Neural cell (in vitro differentiated cells): ENCODE results near the gene PSMA2. TPM values are rescaled to one million over a fixed set of nuclear protein-coding genes. Genes with fewer than 3 reads are reported as not detected.

Experiments
- H2AFZ ChIP-seq: fragments of 200-600, 300-800 bp; sonication (generic), shearing (Covaris generic); 2 replicates; pipeline ENCODE4 v1.6.0; 2014; ENCODE audit warnings: low read depth, mild to moderate bottlenecking, antibody characterized with exemption, low read length, moderate library complexity
- H3F3A ChIP-seq: fragments of 200-600 bp; shearing (Covaris generic); 2 replicates; pipeline ENCODE4 v1.6.1; 2016; ENCODE audit warnings: mild to moderate bottlenecking, moderate library complexity, mixed read lengths, antibody characterized with exemption, low read length; ENCODE audit not compliant: insufficient read depth, poor library complexity, severe bottlenecking
- H3K27ac ChIP-seq: fragments of 200-600, 300-800 bp; sonication (generic), shearing (Covaris generic); 2 replicates; pipeline ENCODE4 v1.5.1; 2014; ENCODE audit warnings: mild to moderate bottlenecking, low read length, moderate library complexity
- H3K27me3 ChIP-seq: fragments of 300-800, 200-600 bp; sonication (generic), shearing (Covaris generic); 2 replicates; pipeline ENCODE4 v1.6.0; 2014; ENCODE audit warnings: mild to moderate bottlenecking, low read depth, low read length, moderate library complexity; ENCODE audit not compliant: insufficient read depth
- H3K36me3 ChIP-seq: fragments of 300-800, 200-600 bp; sonication (generic), shearing (Covaris generic); 2 replicates; pipeline ENCODE4 v1.5.1; 2014; ENCODE audit warnings: mild to moderate bottlenecking, antibody characterized with exemption, low read length, moderate library complexity; ENCODE audit not compliant: insufficient read depth
- H3K4me2 ChIP-seq: fragments of 300-800, 200-600 bp; sonication (generic), shearing (Covaris generic); 2 replicates; pipeline ENCODE4 v1.6.0; 2014; ENCODE audit warnings: mild to moderate bottlenecking, low read length
- H3K4me3 ChIP-seq: fragments of 300-800, 200-600 bp; sonication (generic), shearing (Covaris generic); 2 replicates; pipeline ENCODE4 v1.5.1; 2014; ENCODE audit warnings: mild to moderate bottlenecking, low read length, moderate library complexity
- H3K79me2 ChIP-seq: fragments of 200-600 bp; shearing (Covaris generic); replicated peaks from 2 replicates; pipeline ENCODE4 v1.6.0; 2014; ENCODE audit warnings: mild to moderate bottlenecking, low read length, moderate library complexity; ENCODE audit not compliant: insufficient read depth
- H3K9ac ChIP-seq: fragments of 300-800, 200-600 bp; sonication (generic), shearing (Covaris generic); 2 replicates; pipeline ENCODE4 v1.6.1; 2016; ENCODE audit warnings: mild to moderate bottlenecking, low read length, mixed read lengths
- H3K9me2 ChIP-seq: fragments of 200-600 bp; shearing (Covaris generic); 2 replicates; pipeline ENCODE4 v1.6.1; 2016; ENCODE audit warnings: mild to moderate bottlenecking, low read length, mixed read lengths; ENCODE audit not compliant: insufficient read depth
- H3K9me3 ChIP-seq: fragments of 200-600, 300-800 bp; sonication (generic), shearing (Covaris generic); 2 replicates; pipeline ENCODE4 v1.6.1; 2016; ENCODE audit warnings: mild to moderate bottlenecking, mixed run types, low read length, moderate library complexity, mixed read lengths
- H4K20me1 ChIP-seq: fragments of 200-600 bp; shearing (Covaris generic); 2 replicates; pipeline ENCODE4 v1.6.1; 2016; ENCODE audit warnings: mild to moderate bottlenecking, mixed run types; ENCODE audit not compliant: insufficient read depth
- CTCF ChIP-seq: fragments of 450-650 bp; IDR thresholded peaks from 2 replicates; pipeline ENCODE4 v1.5.1; 2014; ENCODE audit warnings: antibody characterized with exemption, mild to moderate bottlenecking, moderate library complexity; ENCODE audit not compliant: poor library complexity, severe bottlenecking
- EP300 ChIP-seq: fragments of 450-650 bp; conservative IDR thresholded peaks from 2 replicates; pipeline ENCODE4 v1.6.1; 2014; ENCODE audit warnings: antibody characterized with exemption, mild to moderate bottlenecking, moderate library complexity; ENCODE audit not compliant: poor library complexity, severe bottlenecking
- EZH2 ChIP-seq: fragments of 200-600, 300-800 bp; shearing (Covaris generic), sonication (generic); IDR thresholded peaks from 2 replicates; pipeline ENCODE4 v1.6.1; 2014; ENCODE audit warnings: antibody characterized with exemption, low read length, borderline replicate concordance, mild to moderate bottlenecking; ENCODE audit not compliant: insufficient read depth, poor library complexity, severe bottlenecking
- MXI1 ChIP-seq: fragments of 450-650 bp; conservative IDR thresholded peaks from 2 replicates; pipeline ENCODE4 v1.6.1; 2014; ENCODE audit warnings: antibody characterized with exemption, mild to moderate bottlenecking; ENCODE audit not compliant: poor library complexity, severe bottlenecking
- POLR2AphosphoS5 ChIP-seq: IDR thresholded peaks from 2 replicates; pipeline ENCODE4 v1.6.1; 2012
- RAD21 ChIP-seq: fragments of 450-650 bp; conservative IDR thresholded peaks from 2 replicates; pipeline ENCODE4 v1.6.1; 2014; ENCODE audit warnings: antibody characterized with exemption, mild to moderate bottlenecking, moderate library complexity
- REST ChIP-seq: IDR thresholded peaks from 2 replicates; pipeline ENCODE4 v1.6.1; 2012; ENCODE audit warnings: borderline replicate concordance
- SMC3 ChIP-seq: fragments of 450-650 bp; conservative IDR thresholded peaks from 2 replicates; pipeline ENCODE4 v1.6.1; 2014; ENCODE audit warnings: antibody characterized with exemption, mild to moderate bottlenecking, moderate library complexity; ENCODE audit not compliant: poor library complexity
- TAF1 ChIP-seq: IDR thresholded peaks from 2 replicates; pipeline ENCODE4 v1.6.1; 2012; ENCODE audit warnings: low read depth
- polyA plus RNA-seq: library from polyadenylated mRNA; depleted of rRNA; stranded (reverse); fragments of >200 nt; gene quantifications from 2 replicates; pipeline ENCODE4 v1.2.3, GENCODE V29; 2014

The PSMA2 gene
- polyA plus RNA-seq, 1 donor from 2014 or later: 225 TPM

- TF ChIP-seq REST: no peak
Observed at GRCh38 chr7:42953994-42954393, 22.0 kb upstream of the PSMA2 start (continued).

- no peaks in the 10 kb centered on the region for H3K9me3 ChIP-seq
- no peaks in the 10 kb centered on the region for H3K79me2 ChIP-seq
- no peak overlapping the region for H2AFZ ChIP-seq
- H3F3A ChIP-seq: no peaks in the 10 kb centered on the region
- H3K9me2 ChIP-seq: no peaks in the 10 kb centered on the region
- H4K20me1 ChIP-seq: no peaks in the 10 kb centered on the region
- no peak overlapping the region for H3K4me2 ChIP-seq
- no peaks in the 10 kb centered on the region for H3K36me3 ChIP-seq
- TF ChIP-seq MXI1 (no peak), REST (no peak), RAD21 (no peak), SMC3 (no peak), EP300 (no peak), EZH2 (no peak), TAF1 (no peak)
- no peaks in the 10 kb centered on the region for H3K27me3 ChIP-seq
- no peak overlapping the region for H3K9ac ChIP-seq
- no peak overlapping the region for H3K4me3 ChIP-seq
- no peak overlapping the region for H3K27ac ChIP-seq
Observed at GRCh38 chr7:42952328-42952727, 20.4 kb upstream of the PSMA2 start.

- H3K27ac ChIP-seq: no peak overlapping the region
- H4K20me1 ChIP-seq: no peaks in the 10 kb centered on the region
- H3K36me3 ChIP-seq: no peaks in the 10 kb centered on the region
- H3K4me2 ChIP-seq: no peak overlapping the region
- no peak overlapping the region for H3K9ac ChIP-seq
- no peak for TF ChIP-seq EZH2
- no peak for TF ChIP-seq SMC3
- TF ChIP-seq TAF1: no peak
- no peak for TF ChIP-seq RAD21
- no peak for TF ChIP-seq POLR2AphosphoS5
- TF ChIP-seq MXI1: no peak
- no peak for TF ChIP-seq REST
- no peak for TF ChIP-seq CTCF
- TF ChIP-seq EP300: no peak
- H3K4me3 ChIP-seq: no peak overlapping the region
- H3K79me2 ChIP-seq: no peaks in the 10 kb centered on the region
- H3K9me2 ChIP-seq: no peaks in the 10 kb centered on the region
- no peaks in the 10 kb centered on the region for H3K9me3 ChIP-seq
- H3F3A ChIP-seq: no peaks in the 10 kb centered on the region
- no peaks in the 10 kb centered on the region for H3K27me3 ChIP-seq
- no peak overlapping the region for H2AFZ ChIP-seq
Observed at GRCh38 chr7:42950417-42950816, 18.4 kb upstream of the PSMA2 start.
